ENCODE measurements around the gene BLOC1S1. TPM values are rescaled to one million over a fixed set of nuclear protein-coding genes. Genes with fewer than 3 reads are reported as not detected.

BLOC1S1 gene
- total and polyA plus RNA-seq, 9 of the 15 experiments (the other 6 are each of a cell fraction or from before 2014, with no cell fraction given) = 75.2 to 161 (median 98.8) TPM

GRCh38 chr12:55728186-55728938 is 12.5 kb downstream of the BLOC1S1 start (continued):
- TF ChIP-seq GABPB2 (CRISPR knock-in tag; conservative IDR thresholded peaks at IDR 0.05) = no peak
- TF ChIP-seq ZNF644 (tag; IDR thresholded peaks at IDR 0.05; ENCODE audit: low read depth) = no peak
- TF ChIP-seq ZKSCAN8 (CRISPR knock-in tag; IDR thresholded peaks at IDR 0.05) = no peak
- TF ChIP-seq CTCFL (IDR thresholded peaks at IDR 0.05; ENCODE audit: borderline replicate concordance, insufficient read depth, low read depth, low read length, poor library complexity, severe bottlenecking) = no peak
- TF ChIP-seq, protein P1, sequence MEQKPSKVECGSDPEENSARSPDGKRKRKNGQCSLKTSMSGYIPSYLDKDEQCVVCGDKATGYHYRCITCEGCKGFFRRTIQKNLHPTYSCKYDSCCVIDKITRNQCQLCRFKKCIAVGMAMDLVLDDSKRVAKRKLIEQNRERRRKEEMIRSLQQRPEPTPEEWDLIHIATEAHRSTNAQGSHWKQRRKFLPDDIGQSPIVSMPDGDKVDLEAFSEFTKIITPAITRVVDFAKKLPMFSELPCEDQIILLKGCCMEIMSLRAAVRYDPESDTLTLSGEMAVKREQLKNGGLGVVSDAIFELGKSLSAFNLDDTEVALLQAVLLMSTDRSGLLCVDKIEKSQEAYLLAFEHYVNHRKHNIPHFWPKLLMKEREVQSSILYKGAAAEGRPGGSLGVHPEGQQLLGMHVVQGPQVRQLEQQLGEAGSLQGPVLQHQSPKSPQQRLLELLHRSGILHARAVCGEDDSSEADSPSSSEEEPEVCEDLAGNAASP (IDR thresholded peaks at IDR 0.05) = no peak
- no peak for TF ChIP-seq HDAC6 (IDR thresholded peaks at IDR 0.05; ENCODE audit: low read depth, low read length)
- 0 out of 2 replicates have a peak, but pooled peaks have one; percentile 27 for TF ChIP-seq EP400 (IDR thresholded peaks at IDR 0.05)
- no peak for TF ChIP-seq ZNF398 (CRISPR knock-in tag; IDR thresholded peaks at IDR 0.05)
- no peak for TF ChIP-seq RFX7 (CRISPR knock-in tag; IDR thresholded peaks at IDR 0.05)
- TF ChIP-seq, protein P2, sequence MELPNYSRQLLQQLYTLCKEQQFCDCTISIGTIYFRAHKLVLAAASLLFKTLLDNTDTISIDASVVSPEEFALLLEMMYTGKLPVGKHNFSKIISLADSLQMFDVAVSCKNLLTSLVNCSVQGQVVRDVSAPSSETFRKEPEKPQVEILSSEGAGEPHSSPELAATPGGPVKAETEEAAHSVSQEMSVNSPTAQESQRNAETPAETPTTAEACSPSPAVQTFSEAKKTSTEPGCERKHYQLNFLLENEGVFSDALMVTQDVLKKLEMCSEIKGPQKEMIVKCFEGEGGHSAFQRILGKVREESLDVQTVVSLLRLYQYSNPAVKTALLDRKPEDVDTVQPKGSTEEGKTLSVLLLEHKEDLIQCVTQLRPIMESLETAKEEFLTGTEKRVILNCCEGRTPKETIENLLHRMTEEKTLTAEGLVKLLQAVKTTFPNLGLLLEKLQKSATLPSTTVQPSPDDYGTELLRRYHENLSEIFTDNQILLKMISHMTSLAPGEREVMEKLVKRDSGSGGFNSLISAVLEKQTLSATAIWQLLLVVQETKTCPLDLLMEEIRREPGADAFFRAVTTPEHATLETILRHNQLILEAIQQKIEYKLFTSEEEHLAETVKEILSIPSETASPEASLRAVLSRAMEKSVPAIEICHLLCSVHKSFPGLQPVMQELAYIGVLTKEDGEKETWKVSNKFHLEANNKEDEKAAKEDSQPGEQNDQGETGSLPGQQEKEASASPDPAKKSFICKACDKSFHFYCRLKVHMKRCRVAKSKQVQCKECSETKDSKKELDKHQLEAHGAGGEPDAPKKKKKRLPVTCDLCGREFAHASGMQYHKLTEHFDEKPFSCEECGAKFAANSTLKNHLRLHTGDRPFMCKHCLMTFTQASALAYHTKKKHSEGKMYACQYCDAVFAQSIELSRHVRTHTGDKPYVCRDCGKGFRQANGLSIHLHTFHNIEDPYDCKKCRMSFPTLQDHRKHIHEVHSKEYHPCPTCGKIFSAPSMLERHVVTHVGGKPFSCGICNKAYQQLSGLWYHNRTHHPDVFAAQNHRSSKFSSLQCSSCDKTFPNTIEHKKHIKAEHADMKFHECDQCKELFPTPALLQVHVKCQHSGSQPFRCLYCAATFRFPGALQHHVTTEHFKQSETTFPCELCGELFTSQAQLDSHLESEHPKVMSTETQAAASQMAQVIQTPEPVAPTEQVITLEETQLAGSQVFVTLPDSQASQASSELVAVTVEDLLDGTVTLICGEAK (IDR thresholded peaks at IDR 0.05) = no peak
- TF ChIP-seq, protein P2 (CRISPR knock-in tag; IDR thresholded peaks at IDR 0.05) = no peak
- TF ChIP-seq PHF8 (IDR thresholded peaks at IDR 0.05; ENCODE audit: borderline replicate concordance, low read length) = peak; percentile 63; the same call in 1 of the 2 replicates
